PC-3 (cell line): ENCODE data around the gene CDC27.

Source experiments
- EZH2phosphoT487 ChIP-seq: fragments of 300-600 bp; sonication (generic); IDR thresholded peaks from 2 replicates; pipeline ENCODE4 v1.6.1; 2018; ENCODE audit warnings: mild to moderate bottlenecking, antibody characterized with exemption, low read length, borderline replicate concordance
- TF ChIP-seq, protein P1 (sequence below): fragments of 300-600 bp; sonication (generic); conservative IDR thresholded peaks from 2 replicates; pipeline ENCODE4 v1.5.1; 2017; ENCODE audit warnings: antibody characterized with exemption, low read depth, mild to moderate bottlenecking, low read length

DNA sequence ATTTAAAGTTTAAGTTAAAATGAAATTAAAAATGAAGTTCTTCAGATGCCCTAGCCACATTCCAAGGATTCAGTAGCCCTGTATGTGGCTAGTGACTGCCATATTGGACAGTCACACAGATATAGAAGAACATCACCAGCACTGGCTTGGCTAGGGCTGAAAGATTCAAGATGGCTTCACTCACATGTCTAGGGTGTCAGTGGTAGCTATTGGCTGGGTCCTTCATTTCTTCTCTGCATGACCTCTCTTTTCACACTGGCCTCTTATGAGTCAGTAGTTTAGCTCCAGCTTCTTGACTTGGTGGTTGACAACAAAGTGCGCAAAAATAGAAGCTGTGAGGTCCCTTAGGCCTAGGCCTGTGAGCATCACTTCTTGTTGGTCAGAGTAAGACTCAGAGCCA is 1.7 kb upstream of the CDC27 start:
- TF ChIP-seq, protein P1, sequence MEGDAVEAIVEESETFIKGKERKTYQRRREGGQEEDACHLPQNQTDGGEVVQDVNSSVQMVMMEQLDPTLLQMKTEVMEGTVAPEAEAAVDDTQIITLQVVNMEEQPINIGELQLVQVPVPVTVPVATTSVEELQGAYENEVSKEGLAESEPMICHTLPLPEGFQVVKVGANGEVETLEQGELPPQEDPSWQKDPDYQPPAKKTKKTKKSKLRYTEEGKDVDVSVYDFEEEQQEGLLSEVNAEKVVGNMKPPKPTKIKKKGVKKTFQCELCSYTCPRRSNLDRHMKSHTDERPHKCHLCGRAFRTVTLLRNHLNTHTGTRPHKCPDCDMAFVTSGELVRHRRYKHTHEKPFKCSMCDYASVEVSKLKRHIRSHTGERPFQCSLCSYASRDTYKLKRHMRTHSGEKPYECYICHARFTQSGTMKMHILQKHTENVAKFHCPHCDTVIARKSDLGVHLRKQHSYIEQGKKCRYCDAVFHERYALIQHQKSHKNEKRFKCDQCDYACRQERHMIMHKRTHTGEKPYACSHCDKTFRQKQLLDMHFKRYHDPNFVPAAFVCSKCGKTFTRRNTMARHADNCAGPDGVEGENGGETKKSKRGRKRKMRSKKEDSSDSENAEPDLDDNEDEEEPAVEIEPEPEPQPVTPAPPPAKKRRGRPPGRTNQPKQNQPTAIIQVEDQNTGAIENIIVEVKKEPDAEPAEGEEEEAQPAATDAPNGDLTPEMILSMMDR, result no peak
- no peak for TF ChIP-seq EZH2phosphoT487
